Measurements from ENCODE around the gene TPCN2.
"Not testable (repeated sequence)": the region's sequence is repeated elsewhere in the genome, so short reads cannot be mapped to it uniquely, and the experiment has no call there.

Gene TPCN2

DNA sequence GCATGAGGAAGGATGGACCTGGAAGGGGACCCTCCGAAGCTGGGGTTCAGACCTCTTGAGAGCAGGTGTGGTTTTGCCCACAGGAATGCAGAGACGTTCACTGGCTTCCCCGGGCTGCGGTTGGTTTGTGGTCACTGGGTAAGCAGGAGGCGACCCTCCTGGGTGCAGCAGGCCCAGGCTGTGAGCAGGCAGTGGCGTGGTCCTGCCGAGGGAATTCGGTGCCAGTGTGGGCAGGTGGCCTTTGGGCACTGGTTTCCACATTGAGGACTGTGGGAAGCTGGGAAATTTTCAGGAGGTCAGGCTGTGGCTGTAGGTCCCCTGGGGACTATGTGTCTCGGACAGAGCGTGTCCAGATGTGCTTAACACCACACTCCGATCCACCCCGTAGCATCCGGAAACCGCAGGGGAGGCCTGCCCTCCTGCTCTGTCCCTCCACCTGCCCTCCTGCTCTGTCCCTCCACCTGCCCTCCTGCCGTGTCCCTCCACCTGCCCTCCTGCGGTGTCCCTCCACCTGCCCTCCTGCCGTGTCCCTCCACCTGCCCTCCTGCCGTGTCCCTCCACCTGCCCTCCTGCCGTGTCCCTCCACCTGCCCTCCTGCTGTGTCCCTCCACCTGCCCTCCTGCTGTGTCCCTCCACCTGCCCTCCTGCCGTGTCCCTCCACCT is 27.5 kb downstream of the TPCN2 start:
- DNase-seq (ENCODE audit: low read depth): peak; percentile 22

DNA sequence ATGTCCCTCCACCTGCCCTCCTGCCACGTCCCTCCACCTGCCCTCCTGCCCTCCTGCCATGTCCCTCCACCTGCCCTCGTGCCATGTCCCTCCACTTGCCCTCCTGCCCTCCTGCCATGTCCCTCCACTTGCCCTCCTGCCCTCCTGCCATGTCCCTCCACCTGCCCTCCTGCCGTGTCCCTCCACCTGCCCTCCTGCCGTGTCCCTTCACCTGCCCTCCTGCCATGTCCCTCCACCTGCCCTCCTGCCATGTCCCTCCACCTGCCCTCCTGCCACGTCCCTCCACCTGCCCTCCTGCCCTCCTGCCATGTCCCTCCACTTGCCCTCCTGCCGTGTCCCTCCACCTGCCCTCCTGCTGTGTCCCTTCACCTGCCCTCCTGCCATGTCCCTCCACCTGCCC is 28.2 kb downstream of the TPCN2 start:
- DNase-seq (ENCODE audit: low read depth): not testable (repeated sequence)

DNA sequence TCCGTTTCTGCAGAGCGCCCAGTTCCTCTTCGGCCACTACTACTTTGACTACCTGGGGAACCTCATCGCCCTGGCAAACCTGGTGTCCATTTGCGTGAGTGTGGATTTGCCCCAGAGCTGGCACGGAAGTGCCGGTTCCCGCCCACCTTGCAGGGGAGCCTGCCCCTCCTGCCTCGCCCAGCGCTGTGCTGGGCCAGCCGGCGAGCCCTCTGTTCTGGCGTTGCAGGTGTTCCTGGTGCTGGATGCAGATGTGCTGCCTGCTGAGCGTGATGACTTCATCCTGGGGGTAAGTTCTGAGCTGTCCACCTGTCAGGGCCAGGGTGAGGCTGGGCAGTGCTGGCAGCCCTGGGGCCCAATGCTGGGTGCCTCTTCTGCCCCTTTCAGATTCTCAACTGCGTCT is 29.8 kb downstream of the TPCN2 start:
- no peak for DNase-seq (ENCODE audit: low read depth)

DNA sequence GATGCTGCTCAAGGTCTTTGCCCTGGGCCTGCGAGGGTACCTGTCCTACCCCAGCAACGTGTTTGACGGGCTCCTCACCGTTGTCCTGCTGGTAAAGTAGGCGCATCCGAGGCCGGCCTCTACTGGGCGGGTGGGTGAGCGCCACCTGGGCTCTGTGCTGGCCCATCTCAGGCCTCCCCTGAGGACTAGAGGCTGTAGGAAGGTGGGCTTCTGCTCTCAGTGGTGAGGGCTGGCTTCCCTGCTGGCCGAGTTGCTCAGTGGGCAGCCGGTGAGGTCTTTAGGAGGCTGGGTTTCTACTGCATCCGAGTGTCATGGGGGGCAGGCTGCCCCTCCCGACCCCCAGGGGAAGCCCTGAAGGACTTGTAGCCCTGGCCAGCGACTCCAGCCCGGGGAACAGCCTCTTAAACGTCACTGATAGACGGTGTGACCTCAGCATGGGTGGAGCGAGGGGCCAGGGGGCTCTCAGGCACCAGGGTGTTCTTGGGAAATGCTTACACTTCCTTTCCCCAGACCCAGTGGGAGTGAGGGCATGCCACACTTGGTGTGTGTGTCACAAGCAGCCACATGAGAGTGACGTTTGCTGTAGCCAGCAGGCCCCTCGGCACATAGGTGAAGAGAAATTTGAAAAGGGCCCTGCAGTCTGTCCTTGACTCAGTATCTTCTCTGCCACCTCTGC is 30.3 kb downstream of the TPCN2 start:
- no peak for DNase-seq (ENCODE audit: low read depth)

DNA sequence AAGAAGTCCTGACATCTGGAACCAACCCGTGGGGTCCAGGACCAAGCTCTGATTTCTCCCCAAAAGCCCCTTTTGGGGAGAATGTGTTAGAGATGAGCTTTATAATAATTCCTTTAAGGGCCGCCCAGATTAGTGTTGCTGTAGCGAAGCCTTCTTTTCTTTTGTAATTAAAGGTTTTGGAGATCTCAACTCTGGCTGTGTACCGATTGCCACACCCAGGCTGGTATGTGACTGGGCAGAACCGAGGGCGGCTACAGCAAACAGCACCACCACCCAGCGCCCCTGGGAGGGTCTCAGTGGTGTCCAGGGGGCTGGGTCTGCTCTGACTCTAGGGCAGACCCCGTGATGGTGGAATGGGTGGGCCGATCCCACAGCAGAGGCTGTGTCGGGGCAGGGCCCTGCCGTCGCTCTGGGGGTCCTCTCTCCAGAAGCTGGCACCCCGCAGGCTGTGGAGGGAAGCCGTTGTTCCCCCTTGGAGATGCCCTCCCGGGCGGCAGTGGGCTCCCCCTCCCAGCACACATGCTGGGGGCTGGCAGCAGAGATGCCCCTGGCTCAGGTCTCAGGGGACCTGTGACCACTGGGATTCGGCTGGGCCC is 31.0 kb downstream of the TPCN2 start:
- no peak for DNase-seq (ENCODE audit: low read depth)

DNA sequence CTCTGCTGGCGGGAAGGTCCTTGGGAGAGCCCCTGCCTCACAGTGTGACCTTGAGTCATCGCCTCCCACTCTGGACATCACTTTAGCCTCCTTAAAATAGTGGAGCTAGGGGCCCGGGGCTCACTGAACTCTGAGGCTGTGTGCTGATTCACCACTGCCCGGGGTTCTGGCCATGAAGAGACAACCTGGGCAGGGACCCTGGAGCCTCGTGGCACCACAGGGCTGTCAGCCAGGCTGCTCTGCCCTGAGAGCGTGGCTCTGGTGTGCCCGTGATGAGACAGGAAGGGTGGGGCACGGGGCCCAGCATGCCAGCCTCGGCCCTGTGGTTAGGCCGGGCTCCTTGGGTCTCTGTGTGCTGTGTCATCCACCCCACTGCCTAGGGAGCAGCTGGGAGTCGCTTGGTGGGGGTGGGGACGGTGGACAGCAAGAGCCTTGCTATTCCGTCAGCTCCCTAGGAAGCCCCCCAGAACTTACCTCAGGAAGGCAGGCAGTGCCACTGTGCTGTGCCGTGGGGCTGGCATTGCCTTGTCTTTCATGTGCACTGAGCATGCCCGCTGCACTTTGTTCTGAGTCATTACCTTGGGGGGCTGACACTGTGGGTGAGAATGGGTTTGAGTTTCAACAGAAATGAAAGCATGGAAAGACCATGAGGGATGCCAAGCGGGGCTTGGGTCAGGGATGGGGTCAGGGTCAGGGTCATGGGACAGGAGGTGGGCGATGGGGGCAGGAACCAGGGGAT is 31.7 kb downstream of the TPCN2 start:
- no peak for DNase-seq (ENCODE audit: low read depth)

DNA sequence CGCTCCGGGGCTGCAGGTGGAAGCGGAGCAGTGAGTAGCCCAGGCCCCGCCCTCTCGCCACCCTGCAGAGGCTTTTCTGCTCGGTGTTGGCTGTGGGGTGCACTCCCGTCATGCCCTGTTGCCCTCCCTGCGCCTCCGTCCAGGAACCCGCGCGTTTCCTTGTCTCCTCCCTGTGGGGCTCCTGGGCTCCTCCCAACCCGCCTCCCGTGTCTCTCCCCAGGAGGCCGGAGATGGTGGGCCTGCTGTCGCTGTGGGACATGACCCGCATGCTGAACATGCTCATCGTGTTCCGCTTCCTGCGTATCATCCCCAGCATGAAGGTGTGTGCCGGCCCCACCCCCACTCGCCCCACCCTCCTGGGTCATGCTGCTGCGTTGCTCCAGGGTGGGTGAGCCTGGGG is 32.4 kb downstream of the TPCN2 start:
- no peak for DNase-seq (ENCODE audit: low read depth)

DNA sequence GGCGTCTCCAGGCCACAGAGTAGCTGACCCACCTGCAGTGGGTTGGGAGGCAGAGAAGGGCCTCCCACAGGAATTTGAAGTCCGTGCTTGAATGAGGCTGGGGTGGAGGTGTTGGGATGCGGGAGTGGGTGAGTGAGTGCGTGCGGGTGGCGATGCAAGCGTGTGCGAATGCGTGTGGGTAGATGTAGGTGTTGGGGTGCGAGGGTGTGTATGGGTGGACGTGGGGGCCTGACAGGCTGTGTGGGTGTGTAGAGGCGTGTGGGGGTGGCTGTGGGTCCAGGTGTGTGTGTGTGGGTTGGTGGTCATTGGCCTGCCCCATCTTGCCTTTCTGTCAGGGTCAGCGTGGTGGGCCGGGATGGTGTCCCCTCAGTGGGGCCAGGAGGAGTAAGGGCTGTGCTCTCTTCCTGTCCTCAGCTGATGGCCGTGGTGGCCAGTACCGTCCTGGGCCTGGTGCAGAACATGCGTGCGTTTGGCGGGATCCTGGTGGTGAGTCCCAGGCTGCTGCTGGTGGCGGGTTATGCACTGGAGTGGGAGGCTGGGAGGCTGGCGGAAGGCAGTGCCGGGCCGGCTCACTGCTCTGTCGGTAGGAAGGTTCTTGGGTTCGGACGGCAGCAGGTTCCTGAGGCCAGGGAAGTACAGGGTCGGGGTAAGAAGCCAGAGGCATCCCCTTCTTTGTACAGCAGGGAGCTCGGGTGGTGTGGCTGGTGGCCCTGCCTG is 35.0 kb downstream of the TPCN2 start:
- no peak for DNase-seq (ENCODE audit: low read depth)

DNA sequence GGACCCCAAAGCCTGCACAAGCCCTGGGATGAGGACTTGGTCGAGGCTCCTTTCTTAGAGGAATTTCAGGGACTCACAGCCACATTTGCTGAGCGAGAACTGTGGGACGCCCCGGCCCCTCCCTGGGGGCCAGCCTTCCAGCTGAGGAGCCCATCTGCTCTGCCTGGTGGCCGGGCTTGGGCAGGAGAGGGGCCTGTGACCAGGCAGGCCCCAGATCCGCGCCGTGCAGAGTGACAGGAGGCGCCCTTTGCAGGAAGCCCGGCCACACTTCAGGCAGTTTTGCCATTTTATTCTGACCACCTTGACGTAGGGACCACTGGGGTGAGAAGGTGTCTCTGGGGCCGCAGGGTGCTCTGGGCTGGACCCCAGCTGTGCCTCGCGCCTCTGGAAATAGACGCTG is 35.6 kb downstream of the TPCN2 start:
- DNase-seq (ENCODE audit: low read depth): no peak

DNA sequence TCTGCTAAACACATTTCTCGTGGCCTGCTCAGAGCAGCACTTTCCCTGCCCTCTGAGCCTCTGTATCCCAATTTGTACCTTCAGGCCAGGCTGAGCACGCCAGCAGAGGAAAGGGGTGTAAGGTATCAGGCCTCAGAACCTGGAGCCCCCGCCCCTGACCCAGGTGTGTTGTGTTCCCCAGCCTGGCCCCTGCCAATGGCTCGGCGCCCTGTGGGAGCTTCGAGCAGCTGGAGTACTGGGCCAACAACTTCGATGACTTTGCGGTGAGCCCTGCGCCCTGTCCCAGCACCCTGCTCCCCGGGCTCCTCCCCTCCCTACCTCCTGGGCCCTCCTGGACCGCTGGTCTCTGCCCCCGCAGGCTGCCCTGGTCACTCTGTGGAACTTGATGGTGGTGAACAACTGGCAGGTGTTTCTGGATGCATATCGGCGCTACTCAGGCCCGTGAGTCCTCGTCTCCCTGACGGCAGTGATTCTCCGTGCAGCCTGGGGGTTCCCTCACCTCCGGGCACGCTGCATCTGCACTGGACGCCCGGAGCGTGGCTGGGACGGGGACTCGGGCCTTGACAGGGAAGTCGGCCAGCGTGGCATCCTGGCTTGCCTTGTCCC is 36.9 kb downstream of the TPCN2 start:
- no peak for DNase-seq (ENCODE audit: low read depth)

DNA sequence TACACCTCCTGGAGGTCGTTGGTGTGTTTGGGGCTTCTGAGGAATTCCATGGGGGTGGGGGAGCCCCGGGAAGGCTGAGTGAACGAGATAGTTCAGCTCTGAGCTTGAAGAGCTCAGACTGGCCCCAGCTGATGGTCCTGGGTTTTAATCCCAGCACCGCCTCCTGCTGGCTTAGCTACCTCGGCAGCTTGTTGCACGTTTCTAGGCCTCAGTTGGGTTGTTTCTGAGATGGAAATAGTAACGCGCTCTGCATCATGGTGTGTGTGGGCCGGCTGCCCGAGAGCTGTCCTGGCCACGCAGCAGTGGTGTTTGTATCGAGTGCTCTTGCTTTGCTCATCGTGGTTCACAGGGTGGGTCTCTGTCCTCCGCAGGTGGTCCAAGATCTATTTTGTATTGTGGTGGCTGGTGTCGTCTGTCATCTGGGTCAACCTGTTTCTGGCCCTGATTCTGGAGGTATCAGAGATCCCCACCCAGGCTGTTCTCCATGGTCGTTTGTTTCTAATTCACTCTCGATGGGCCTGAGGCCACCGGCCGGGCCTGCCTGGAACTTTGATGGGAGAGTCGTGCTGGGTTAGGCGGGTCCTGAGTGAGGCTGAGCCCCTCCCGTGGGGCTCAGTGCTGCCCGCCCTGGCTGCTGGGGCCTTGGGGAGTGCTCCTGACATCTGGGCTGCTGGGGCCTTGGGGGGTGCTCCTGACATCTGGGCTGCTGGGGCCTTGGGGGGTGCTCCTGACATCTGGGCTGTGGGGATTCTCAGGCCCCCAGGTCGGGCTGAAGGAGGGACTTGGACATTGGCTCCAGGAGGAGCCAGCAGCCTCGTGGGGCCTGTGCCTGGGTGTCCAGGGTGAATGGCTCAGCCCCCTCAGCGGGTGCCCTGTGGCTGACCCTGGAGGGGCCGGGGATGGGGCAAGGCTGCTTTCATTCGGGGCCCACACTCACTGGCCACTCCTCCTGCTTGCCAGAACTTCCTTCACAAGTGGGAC is 37.7 kb downstream of the TPCN2 start:
- DNase-seq (ENCODE audit: low read depth): no peak

DNA sequence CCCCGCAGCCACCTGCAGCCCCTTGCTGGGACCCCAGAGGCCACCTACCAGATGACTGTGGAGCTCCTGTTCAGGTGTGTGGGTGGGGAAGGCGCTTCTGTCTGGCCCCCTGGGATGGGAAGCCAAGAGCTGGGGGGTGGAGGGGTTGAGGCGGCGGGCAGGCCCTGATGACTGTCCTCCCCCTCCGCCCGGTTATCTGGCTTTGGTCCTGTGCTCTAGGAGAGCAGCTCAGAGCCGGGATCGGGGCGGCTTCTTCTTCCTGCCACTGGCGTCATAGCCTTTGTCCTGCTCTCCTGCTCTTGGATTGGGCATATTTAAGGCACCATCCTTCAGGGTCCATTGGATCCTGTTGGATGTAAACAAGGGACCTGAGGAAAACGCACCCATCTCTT is 38.4 kb downstream of the TPCN2 start:
- DNase-seq (ENCODE audit: low read depth): no peak

DNA sequence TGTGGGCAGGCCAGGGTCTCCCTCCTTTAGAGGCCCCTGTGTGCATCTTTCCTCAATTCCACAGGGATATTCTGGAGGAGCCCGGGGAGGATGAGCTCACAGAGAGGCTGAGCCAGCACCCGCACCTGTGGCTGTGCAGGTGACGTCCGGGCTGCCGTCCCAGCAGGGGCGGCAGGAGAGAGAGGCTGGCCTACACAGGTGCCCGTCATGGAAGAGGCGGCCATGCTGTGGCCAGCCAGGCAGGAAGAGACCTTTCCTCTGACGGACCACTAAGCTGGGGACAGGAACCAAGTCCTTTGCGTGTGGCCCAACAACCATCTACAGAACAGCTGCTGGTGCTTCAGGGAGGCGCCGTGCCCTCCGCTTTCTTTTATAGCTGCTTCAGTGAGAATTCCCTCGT is 39.1 kb downstream of the TPCN2 start:
- DNase-seq (ENCODE audit: low read depth): no peak

DNA sequence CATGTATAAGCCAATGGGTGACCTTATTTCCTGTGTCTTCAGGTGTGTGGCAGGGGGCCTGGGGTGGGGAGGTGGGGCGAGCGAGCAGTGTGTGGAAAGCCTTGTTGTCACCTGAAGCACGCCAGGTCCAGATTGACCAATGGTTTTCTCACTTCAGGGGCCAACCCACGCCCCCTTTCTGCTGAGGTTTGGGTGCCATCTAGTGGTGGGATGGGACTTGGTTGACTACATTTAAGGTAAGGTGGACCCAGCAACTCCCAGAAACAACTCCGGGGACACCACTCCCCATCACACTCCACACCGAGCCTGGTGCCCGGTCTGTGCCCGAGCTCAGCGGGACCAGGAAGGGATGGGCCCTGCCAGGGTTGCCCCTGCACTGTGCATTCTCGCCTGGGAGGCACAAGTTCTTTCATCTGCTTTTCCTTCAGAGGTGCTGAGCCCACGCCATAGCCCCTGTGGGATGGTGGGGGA is 40.0 kb downstream of the TPCN2 start:
- DNase-seq (ENCODE audit: low read depth): no peak

DNA sequence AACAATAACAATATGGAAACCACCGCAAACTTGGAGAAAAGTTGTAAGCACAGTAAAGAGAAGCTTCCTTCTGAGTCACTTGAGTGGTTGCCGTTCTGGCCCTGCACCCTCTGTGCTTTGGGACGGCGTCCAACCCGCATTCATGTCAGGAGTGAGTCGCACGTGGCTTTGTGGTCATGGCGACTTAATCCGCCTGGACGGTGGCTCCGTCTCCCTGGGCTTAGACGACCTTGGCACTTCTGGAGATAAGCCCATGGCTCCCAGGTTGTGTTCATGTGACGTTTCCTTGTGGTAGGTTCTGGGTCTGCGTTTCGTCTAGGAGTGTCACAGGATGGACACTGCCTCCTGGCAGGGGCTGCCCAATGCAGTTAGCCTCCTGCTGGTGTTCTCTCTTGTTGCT is 40.5 kb downstream of the TPCN2 start:
- peak; percentile 37 for DNase-seq (ENCODE audit: low read depth)

DNA sequence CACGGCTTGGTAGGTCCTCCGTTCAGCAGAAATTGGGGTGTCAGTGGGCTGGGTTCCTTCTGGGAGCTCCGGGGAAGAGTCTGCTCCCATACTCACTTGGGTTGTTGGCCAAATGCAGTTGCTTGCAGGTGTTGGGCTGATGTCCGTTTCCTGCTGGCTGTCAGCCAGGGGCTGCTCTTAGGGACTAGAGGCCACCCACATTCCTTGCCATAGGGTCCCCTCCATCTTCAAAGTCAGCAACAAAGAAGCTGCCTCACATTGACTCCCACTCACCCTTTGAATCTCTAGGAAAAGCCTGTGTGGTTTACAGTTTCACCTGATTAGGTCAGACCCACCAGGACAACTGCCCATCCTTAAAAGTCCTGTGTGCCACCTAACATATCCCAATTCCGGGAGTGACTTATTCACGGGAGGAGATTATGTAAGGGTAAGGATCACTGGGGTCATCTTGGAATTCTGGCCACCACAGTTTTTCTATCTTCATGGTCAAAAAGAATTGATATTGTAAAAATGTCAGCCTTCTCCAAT is 43.0 kb downstream of the TPCN2 start:
- DNase-seq (ENCODE audit: low read depth): no peak

DNA sequence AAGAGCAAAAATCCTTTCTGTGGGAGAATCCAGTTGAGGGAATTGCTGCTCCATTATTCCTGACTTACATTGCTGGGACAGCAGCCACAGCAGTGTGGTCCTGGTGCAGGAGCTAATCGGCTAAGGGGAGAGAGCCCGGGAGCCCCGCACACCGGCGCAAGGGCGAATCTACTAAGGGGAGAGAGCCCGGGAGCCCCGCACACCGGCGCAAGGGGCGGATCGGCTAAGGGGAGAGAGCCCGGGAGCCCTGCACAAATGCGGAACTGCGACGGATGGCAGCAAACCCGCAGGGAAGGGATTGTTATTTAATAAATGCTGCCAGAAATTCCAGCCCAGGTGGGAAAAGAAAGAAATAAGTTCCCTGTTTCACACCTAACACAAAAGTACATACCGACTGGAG is 43.5 kb downstream of the TPCN2 start:
- no peak for DNase-seq (ENCODE audit: low read depth)

DNA sequence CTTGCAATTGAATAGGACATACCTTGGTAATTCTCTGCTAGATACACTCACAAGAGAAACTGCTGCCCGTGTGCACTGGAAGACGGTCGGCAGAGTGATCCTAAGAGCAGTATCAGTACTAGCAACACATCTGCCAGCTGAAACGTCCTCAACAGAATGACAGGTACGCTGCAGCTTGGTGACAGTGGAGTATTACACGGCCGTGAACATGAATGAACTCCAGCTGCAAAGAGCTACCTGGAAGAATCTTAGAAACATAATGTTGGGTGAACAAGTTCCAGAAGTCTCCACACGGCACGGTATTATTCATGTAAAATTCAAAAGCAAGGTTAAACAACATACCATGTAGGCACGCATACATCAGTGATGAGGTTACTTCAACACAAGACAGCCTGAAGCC is 44.4 kb downstream of the TPCN2 start:
- no peak for DNase-seq (ENCODE audit: low read depth)

DNA sequence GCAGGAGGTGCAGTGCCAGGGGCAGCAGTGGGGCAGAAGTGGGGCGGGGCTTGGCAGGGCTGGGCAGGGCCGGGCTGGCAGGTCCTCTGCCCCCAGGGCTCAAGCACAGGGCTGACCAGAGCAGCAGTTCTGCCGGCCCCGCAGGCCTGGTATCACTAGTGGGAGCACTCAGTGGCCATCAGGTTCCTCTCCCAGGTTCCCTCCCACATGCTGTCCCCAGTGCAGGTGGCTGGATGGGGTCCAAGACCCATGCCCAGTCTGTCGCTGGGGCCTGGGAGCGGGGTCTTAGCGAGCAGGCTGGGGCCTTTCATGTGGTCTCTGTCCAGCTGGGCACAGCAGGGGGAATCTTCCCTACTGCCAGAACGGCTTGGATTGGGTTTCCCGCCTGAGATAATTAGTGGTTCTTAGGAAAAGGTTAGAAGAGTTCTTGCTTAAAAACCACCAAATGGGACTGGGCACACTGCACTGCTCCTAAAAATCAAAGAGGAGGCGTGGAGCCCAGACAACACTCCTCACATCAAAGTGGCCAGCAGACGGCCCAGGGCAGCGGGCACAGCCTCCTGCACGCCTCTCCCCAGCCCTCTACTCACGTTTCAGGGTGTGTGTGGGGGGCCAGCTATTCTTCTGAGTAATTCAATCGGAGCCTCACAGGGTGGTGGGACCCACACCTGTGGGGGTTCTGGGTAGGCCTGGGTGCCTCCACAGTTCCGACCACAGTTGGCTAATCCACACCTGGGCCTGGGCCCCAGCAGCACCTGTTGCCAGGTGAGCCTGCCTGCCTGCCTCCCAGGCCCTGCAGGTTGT is 45.6 kb downstream of the TPCN2 start:
- DNase-seq (ENCODE audit: low read depth): no peak

DNA sequence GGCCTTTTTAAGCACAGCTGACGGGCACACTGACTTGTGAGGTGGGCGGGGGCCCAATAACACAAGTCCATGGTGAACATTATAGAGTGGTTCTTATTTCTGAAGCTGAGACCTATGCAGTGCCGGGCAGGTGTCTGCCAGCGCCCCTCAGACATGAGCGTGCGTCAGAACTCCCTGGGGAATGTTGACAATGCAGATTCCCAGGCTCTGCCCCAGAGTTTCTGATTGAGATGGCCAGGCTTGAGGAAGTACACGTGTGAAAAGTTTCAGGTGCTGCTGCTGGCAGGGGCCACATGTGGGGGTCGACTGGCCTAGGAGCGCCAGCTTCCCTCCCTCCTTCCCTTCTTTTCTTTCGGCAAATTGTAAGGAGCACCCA is 46.2 kb downstream of the TPCN2 start:
- no peak for DNase-seq (ENCODE audit: low read depth)

All from non-pigmented ciliary epithelial cell (primary cell).